Measurements from ENCODE around the gene HOXC4. TPM values are rescaled to one million over a fixed set of nuclear protein-coding genes. Genes with fewer than 3 reads are reported as not detected.
A peak's percentile ranks its signal among the peaks of the same experiment; 100 is the strongest.

The HOXC4 gene
- total RNA-seq, 2 donors from 2014 or later: 0.20 TPM; not detected in 1

GRCh38 chr12:54026640-54027441 lies 26.8 kb upstream of the HOXC4 start:
- H3K4me1 ChIP-seq: peaks cover 0 to 18% of the 10 kb centered on the region in 2 donors
- H3K9me3 ChIP-seq: no peaks in the 10 kb centered on the region
- H3K36me3 ChIP-seq: no peaks in the 10 kb centered on the region
- H3K4me3 ChIP-seq: no peak overlapping the region
- H3K27ac ChIP-seq: no peak overlapping the region
- H3K27me3 ChIP-seq: peaks cover 42 to 63% of the 10 kb centered on the region in 2 donors
- no peak for DNase-seq (ENCODE audit: low spot score)
- no peak for TF ChIP-seq CTCF (IDR thresholded peaks at IDR 0.05)

GRCh38 chr12:54027442-54027786 lies 26.2 kb upstream of the HOXC4 start:
- no peak overlapping the region for H3K27ac ChIP-seq
- no peak overlapping the region for H3K4me3 ChIP-seq
- peaks cover 0 to 18% of the 10 kb centered on the region in 2 donors for H3K4me1 ChIP-seq
- H3K27me3 ChIP-seq: peaks cover 47 to 69% of the 10 kb centered on the region in 2 donors
- no peak for TF ChIP-seq CTCF (IDR thresholded peaks at IDR 0.05)
- H3K36me3 ChIP-seq: no peaks in the 10 kb centered on the region
- no peak for DNase-seq (ENCODE audit: low spot score)
- H3K9me3 ChIP-seq: peaks cover 0 to 1% of the 10 kb centered on the region in 2 donors

- H3K4me3 ChIP-seq: peak within 1 kb of the TSS in 1 of 2 donors; percentile 24
- H3K27me3 ChIP-seq: peaks cover 59 to 75% of the 10 kb centered on the region in 2 donors
- H3K4me1 ChIP-seq: peaks cover 0 to 24% of the 10 kb centered on the region in 2 donors
- H3K36me3 ChIP-seq: no peaks in the 10 kb centered on the region
- H3K9me3 ChIP-seq: peaks cover 0 to 6% of the 10 kb centered on the region in 2 donors
- DNase-seq (ENCODE audit: low spot score): no peak
- TF ChIP-seq CTCF (IDR thresholded peaks at IDR 0.05): no peak
- H3K27ac ChIP-seq: no peak within 1 kb of the TSS
Observed at GRCh38 chr12:54028314-54029201, 25.1 kb upstream of the HOXC4 start, which contains the start of gene HOXC6. TSS of gene HOXC6 (plus strand) at chr12:54028440. CDS start at chr12:54028522, 82 bp downstream.

GRCh38 chr12:54029529-54030441 lies 23.9 kb upstream of the HOXC4 start:
- Histone ChIP-seq H3K27me3 (peaks cover 62 to 70% of the 10 kb centered on the region in 2 donors), H3K36me3 (no peaks in the 10 kb centered on the region), H3K9me3 (peaks cover 0 to 6% of the 10 kb centered on the region in 2 donors), H3K4me3 (no peak overlapping the region), H3K4me1 (peaks cover 0 to 34% of the 10 kb centered on the region in 2 donors), H3K27ac (no peak overlapping the region)
- no peak for DNase-seq (ENCODE audit: low spot score)
- TF ChIP-seq CTCF (IDR thresholded peaks at IDR 0.05): no peak

- Histone ChIP-seq H3K27me3 (peaks cover 65 to 67% of the 10 kb centered on the region in 2 donors), H3K9me3 (peaks cover 0 to 6% of the 10 kb centered on the region in 2 donors), H3K4me1 (peaks cover 0 to 34% of the 10 kb centered on the region in 2 donors), H3K4me3 (no peak overlapping the region), H3K27ac (no peak overlapping the region), H3K36me3 (no peaks in the 10 kb centered on the region)
- TF ChIP-seq CTCF (IDR thresholded peaks at IDR 0.05): no peak
- DNase-seq (ENCODE audit: low spot score): no peak
Observed at GRCh38 chr12:54030442-54030801, 23.2 kb upstream of the HOXC4 start.

Measured in right atrium auricular region (tissue), 2 donors.